ENCODE measurements around the gene SPAG17.

DNA sequence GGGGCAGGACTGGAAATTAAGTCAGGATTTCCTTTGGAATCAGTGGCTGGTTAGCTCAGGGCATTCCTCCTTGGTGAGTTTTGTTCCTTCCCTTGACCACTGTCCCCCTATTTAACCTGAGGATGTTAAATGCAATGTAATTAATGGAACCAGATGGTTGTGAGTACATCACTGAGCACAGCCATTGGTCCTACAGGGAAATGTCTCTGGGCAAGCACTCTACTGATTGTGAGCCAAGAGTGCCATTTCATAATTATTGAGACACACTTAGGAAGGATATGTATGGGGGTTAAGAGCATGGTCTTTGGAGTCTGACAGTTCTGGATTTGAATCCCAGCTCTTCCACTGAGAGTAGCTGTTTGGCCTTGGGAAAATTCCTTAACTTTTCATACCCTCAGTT, 74.4 kb downstream of the SPAG17 start:
- TF ChIP-seq, protein P1, sequence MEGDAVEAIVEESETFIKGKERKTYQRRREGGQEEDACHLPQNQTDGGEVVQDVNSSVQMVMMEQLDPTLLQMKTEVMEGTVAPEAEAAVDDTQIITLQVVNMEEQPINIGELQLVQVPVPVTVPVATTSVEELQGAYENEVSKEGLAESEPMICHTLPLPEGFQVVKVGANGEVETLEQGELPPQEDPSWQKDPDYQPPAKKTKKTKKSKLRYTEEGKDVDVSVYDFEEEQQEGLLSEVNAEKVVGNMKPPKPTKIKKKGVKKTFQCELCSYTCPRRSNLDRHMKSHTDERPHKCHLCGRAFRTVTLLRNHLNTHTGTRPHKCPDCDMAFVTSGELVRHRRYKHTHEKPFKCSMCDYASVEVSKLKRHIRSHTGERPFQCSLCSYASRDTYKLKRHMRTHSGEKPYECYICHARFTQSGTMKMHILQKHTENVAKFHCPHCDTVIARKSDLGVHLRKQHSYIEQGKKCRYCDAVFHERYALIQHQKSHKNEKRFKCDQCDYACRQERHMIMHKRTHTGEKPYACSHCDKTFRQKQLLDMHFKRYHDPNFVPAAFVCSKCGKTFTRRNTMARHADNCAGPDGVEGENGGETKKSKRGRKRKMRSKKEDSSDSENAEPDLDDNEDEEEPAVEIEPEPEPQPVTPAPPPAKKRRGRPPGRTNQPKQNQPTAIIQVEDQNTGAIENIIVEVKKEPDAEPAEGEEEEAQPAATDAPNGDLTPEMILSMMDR (IDR thresholded peaks at IDR 0.05): no peak
- no peak for TF ChIP-seq POLR2A (IDR thresholded peaks at IDR 0.05)

All from body of pancreas (tissue), 4 donors.